GM12873 (cell line): ENCODE results near the gene C1orf210.

Experiments
- TF ChIP-seq, protein P1 (sequence below): IDR thresholded peaks from 2 replicates; pipeline ENCODE4 v1.5.1; 2012; ENCODE audit warnings: low read depth, mild to moderate bottlenecking, moderate library complexity, low read length, control low read depth; ENCODE audit not compliant: insufficient read depth; ENCODE audit errors: missing control alignments

C1orf210 gene

GRCh38 chr1:43238991-43239469 lies 46.4 kb downstream of the C1orf210 start:
- TF ChIP-seq, protein P1, sequence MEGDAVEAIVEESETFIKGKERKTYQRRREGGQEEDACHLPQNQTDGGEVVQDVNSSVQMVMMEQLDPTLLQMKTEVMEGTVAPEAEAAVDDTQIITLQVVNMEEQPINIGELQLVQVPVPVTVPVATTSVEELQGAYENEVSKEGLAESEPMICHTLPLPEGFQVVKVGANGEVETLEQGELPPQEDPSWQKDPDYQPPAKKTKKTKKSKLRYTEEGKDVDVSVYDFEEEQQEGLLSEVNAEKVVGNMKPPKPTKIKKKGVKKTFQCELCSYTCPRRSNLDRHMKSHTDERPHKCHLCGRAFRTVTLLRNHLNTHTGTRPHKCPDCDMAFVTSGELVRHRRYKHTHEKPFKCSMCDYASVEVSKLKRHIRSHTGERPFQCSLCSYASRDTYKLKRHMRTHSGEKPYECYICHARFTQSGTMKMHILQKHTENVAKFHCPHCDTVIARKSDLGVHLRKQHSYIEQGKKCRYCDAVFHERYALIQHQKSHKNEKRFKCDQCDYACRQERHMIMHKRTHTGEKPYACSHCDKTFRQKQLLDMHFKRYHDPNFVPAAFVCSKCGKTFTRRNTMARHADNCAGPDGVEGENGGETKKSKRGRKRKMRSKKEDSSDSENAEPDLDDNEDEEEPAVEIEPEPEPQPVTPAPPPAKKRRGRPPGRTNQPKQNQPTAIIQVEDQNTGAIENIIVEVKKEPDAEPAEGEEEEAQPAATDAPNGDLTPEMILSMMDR, result no peak

DNA sequence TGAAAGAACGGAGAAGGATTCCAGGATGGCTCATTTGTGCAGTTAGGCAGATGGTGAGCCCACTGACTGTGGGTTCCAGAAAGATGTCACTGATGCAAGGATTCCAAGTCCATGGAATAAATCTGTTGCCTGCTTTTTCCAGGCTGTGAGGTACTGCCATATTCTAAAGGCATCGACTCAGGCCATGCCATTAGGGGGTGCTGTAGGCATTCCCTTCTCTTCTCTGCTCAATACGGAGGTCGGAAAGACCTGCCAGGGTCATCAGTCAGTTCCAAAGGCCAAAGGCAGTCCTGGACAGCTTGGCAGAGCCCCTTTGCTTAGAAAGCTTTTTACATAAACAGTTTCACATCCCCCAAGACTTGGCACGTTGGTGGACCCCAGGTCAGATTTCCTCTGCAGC lies 47.3 kb downstream of the C1orf210 start:
- TF ChIP-seq, protein P1, result peak; percentile 66

DNA sequence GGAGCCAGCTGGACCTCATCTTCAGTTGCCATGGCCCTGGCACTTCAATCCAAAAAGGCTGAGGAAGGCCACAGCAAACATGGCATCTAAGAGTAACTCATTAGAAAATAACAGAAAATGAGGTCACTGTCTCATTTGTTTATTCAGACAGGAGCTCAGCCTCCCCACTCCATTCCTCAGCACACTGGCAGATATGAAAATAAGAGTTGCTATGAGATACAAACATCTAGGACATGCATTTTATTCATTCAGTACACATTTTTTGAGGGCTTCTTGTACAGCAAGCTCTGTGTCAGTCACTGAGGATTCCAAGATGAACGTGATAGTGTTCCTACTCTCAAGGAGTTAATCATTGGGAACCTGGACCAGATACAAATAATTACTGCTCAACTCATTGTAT lies 48.3 kb downstream of the C1orf210 start:
- TF ChIP-seq, protein P1, result no peak

GRCh38 chr1:43235451-43236121 lies 49.8 kb downstream of the C1orf210 start:
- TF ChIP-seq, protein P1, result no peak

GRCh38 chr1:43235040-43235439 lies 50.3 kb downstream of the C1orf210 start:
- TF ChIP-seq, protein P1, result no peak

DNA sequence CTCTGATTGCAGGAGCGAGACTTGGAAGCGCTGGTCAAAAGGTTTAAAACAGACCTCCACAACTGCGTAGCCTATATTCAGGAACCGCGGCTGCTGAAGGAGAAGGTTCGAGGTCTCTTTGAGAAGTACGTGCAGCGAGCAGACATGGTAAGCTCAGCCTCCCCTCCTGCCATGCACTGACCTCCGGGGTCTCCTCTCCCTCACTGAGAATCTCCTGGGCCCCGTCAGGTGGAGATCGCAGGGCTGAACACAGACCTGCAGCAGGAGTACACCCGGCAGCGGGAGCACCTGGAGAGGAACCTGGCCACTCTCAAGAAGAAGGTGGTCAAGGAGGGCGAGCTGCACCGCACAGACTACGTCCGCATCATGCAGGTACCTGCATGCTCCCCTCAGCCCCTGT lies 51.1 kb downstream of the C1orf210 start:
- TF ChIP-seq, protein P1, result no peak

GRCh38 chr1:43233631-43234030 lies 51.8 kb downstream of the C1orf210 start:
- TF ChIP-seq, protein P1, result no peak
